Measurements from ENCODE around the gene MSANTD2. TPM values are rescaled to one million over a fixed set of nuclear protein-coding genes. Genes with fewer than 3 reads are reported as not detected.
"Not testable (repeated sequence)": the region's sequence is repeated elsewhere in the genome, so short reads cannot be mapped to it uniquely, and the experiment has no call there.

MSANTD2 gene
- total RNA-seq, 2 experiments from 2014 or later, result 9.1 to 10.2 TPM

- Mint-ChIP-seq H3K27me3 (ENCODE audit: low read depth) (no peaks in the 10 kb centered on the region), H3K4me1 (ENCODE audit: low read depth) (peaks cover 40% of the 10 kb centered on the region), H3K9me3 (ENCODE audit: insufficient read depth) (no peaks in the 10 kb centered on the region), H3K27ac (no peak overlapping the region), H3K4me3 (no peak overlapping the region), H3K36me3 (ENCODE audit: low read depth) (peaks cover 6% of the 10 kb centered on the region)
- DNase-seq, result no peak
- ChIA-PET CTCF (interaction anchor here (1.0 to 3.9 kb wide), 4 partner anchors 33 to 328 kb away, joined by 3 to 28 read pairs (median 4); partner anchors contain the start of gene ESAM), POLR2A (no interaction called here)
- no peak for ATAC-seq
Observed at GRCh38 chr11:124796312-124796711, 3.9 kb downstream of the MSANTD2 start.

GRCh38 chr11:124793466-124794278 is 6.5 kb downstream of the MSANTD2 start:
- DNase-seq (peak; percentile 44), ATAC-seq (peak; percentile 64)
- no peak overlapping the region for H3K27ac Mint-ChIP-seq
- ChIA-PET POLR2A (no interaction called here), CTCF (interaction anchor here (0.5 to 3.4 kb wide), 33 partner anchors 9 to 171 kb away, joined by 3 to 31 read pairs (median 4); partner anchors contain the start of genes SIAE, SPA17 and TBRG1)
- no peaks in the 10 kb centered on the region for H3K9me3 Mint-ChIP-seq (ENCODE audit: insufficient read depth)
- no peak overlapping the region for H3K4me3 Mint-ChIP-seq
- H3K4me1 Mint-ChIP-seq (ENCODE audit: low read depth), result peaks cover 34% of the 10 kb centered on the region
- peaks cover 4% of the 10 kb centered on the region for H3K36me3 Mint-ChIP-seq (ENCODE audit: low read depth)
- no peaks in the 10 kb centered on the region for H3K27me3 Mint-ChIP-seq (ENCODE audit: low read depth)

DNA sequence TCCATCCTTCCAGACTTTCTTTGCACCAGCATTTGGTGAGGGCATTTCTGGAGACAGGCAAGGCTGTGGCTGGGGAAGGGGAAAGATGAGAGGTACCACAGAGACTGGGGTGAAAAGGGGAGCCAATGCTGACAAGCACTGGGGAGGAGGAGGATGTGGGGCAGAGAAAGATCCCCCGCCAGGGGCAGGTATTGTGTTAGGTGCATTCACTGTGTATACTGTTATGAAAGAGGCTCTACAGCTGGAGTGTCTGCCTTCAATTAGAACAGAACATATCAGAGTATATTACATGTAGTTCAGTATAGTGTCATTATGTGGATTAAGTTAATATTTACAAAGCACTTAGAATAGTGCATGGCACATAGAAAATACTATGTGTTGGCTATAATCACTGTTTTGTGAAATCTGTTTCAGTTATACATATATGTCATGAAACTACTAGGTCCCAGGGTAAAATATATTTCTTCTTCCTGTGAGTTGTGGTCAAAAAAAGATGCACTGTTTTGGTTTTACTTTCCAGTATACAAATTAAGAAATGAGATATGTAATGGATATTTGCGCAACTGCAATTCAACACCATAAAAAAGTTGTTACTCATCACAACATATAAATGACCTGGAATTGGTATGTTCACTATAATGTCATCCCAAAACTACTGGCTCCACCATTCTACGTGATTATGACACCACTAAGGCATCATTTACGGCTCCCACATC is 8.4 kb downstream of the MSANTD2 start:
- Mint-ChIP-seq H3K27ac (no peak overlapping the region), H3K27me3 (ENCODE audit: low read depth) (no peaks in the 10 kb centered on the region), H3K36me3 (ENCODE audit: low read depth) (no peaks in the 10 kb centered on the region), H3K4me1 (ENCODE audit: low read depth) (peaks cover 25% of the 10 kb centered on the region), H3K9me3 (ENCODE audit: insufficient read depth) (no peaks in the 10 kb centered on the region), H3K4me3 (no peak overlapping the region)
- CTCF ChIA-PET, result interaction anchor here (0.9 to 3.6 kb wide), 8 partner anchors 9 to 45 kb away, joined by 3 to 22 read pairs (median 18); no protein-coding TSS in a partner anchor
- DNase-seq (no peak), ATAC-seq (peak; percentile 30)
- POLR2A ChIA-PET, result interaction anchor here (1.2 kb wide), 1 partner anchor 8 kb away, joined by 3 read pairs; the partner anchor contains the start of gene MSANTD2

DNA sequence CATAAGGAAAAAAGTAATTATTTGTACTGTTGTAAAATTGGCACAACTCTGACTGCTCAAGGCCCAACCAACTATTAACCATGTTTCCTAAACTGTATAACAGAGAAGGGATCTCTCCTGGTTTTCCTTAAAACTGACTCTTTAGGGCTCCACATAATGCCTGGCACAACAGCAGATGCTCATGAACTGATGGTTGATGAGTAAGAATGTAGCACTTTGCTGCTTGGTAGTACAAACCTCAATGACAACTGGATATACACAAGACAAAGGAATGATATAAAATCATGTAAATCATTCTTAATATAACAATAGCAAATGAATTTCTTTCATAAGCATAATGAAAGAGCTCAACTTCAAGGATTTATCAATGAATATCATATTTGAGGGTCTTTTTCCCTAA is 11.7 kb downstream of the MSANTD2 start:
- CTCF ChIA-PET, result interaction anchor here (1.0 to 3.6 kb wide), 2 partner anchors 25 to 119 kb away, joined by 3 to 17 read pairs; no protein-coding TSS in a partner anchor
- no peak overlapping the region for H3K4me3 Mint-ChIP-seq
- peaks cover 25% of the 10 kb centered on the region for H3K4me1 Mint-ChIP-seq (ENCODE audit: low read depth)
- no peaks in the 10 kb centered on the region for H3K36me3 Mint-ChIP-seq (ENCODE audit: low read depth)
- POLR2A ChIA-PET, result no interaction called here
- ATAC-seq, result no peak
- no peaks in the 10 kb centered on the region for H3K27me3 Mint-ChIP-seq (ENCODE audit: low read depth)
- no peak overlapping the region for H3K27ac Mint-ChIP-seq
- no peak for DNase-seq
- H3K9me3 Mint-ChIP-seq (ENCODE audit: insufficient read depth), result no peaks in the 10 kb centered on the region

GRCh38 chr11:124784051-124784450 is 16.2 kb downstream of the MSANTD2 start:
- no peak for ATAC-seq
- Mint-ChIP-seq H3K4me1 (ENCODE audit: low read depth) (no peaks in the 10 kb centered on the region), H3K9me3 (ENCODE audit: insufficient read depth) (no peaks in the 10 kb centered on the region), H3K27ac (no peak overlapping the region), H3K27me3 (ENCODE audit: low read depth) (no peaks in the 10 kb centered on the region), H3K4me3 (no peak overlapping the region), H3K36me3 (ENCODE audit: low read depth) (no peaks in the 10 kb centered on the region)
- CTCF ChIA-PET, result interaction anchor here (3.7 kb wide), 1 partner anchor 9 kb away, joined by 18 read pairs; no protein-coding TSS in a partner anchor
- POLR2A ChIA-PET, result no interaction called here
- no peak for DNase-seq

DNA sequence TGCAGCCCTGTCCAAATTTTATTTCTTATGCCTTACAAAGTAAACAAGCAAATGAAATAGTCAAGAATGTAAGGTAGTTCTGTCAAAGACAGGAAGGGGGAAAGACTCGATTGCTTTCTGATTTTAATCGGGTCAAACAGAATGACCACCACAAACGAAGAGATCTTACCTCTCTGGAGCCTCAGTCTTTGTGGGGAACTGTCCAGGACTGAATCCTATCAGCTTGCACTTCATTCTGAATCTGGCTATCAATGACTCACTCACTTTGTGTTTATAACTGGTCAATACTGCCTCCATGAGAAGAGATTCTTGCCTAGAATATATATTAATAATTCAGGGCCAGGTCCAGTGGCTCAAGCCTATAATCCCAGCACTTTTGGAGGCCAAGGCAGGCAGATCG is 17.2 kb downstream of the MSANTD2 start:
- no peak overlapping the region for H3K27ac Mint-ChIP-seq
- H3K27me3 Mint-ChIP-seq (ENCODE audit: low read depth), result no peaks in the 10 kb centered on the region
- H3K9me3 Mint-ChIP-seq (ENCODE audit: insufficient read depth), result no peaks in the 10 kb centered on the region
- peaks cover 8% of the 10 kb centered on the region for H3K4me1 Mint-ChIP-seq (ENCODE audit: low read depth)
- H3K4me3 Mint-ChIP-seq, result no peak overlapping the region
- POLR2A ChIA-PET, result no interaction called here
- H3K36me3 Mint-ChIP-seq (ENCODE audit: low read depth), result peaks cover 5% of the 10 kb centered on the region
- CTCF ChIA-PET, result interaction anchor here (1.0 to 3.7 kb wide), 2 partner anchors 10 to 19 kb away, joined by 3 to 18 read pairs; no protein-coding TSS in a partner anchor
- ATAC-seq, result no peak
- DNase-seq, result no peak

DNA sequence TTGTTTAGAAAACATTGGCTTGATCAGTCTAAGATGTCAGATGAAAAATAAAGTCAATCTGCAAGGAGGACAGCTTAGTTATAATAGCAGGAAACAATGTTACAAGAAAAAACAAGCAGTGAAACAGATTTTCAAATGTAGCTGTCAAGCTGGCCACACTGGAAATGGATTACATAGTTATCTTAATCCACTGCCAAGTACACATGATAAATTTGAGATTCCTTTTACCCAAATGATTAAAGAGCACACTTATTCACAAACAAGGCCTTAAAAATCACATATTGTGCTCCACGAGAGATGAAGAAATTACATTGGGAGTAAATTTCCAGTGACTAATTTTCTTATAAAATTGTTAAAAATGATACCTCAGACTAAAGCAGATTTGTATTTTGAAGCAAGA is 20.6 kb downstream of the MSANTD2 start:
- ChIA-PET POLR2A (interaction anchor here (0.6 kb wide), 1 partner anchor 1496 kb away, joined by 7 read pairs; no protein-coding TSS in a partner anchor), CTCF (interaction anchor here (1.1 to 4.1 kb wide), 7 partner anchors 14 to 125 kb away, joined by 3 to 25 read pairs (median 4); partner anchors contain the start of gene MSANTD2)
- ATAC-seq (no peak), DNase-seq (no peak)
- Mint-ChIP-seq H3K27ac (no peak overlapping the region), H3K27me3 (ENCODE audit: low read depth) (no peaks in the 10 kb centered on the region), H3K9me3 (ENCODE audit: insufficient read depth) (no peaks in the 10 kb centered on the region), H3K4me1 (ENCODE audit: low read depth) (peaks cover 23% of the 10 kb centered on the region), H3K36me3 (ENCODE audit: low read depth) (peaks cover 14% of the 10 kb centered on the region), H3K4me3 (no peak overlapping the region)

- peaks cover 23% of the 10 kb centered on the region for H3K4me1 Mint-ChIP-seq (ENCODE audit: low read depth)
- CTCF ChIA-PET, result interaction anchor here (0.9 to 4.1 kb wide), 5 partner anchors 15 to 32 kb away, joined by 3 to 25 read pairs (median 3); no protein-coding TSS in a partner anchor
Observed at GRCh38 chr11:124778281-124778680, 21.9 kb downstream of the MSANTD2 start.

GRCh38 chr11:124776865-124777645 is 23.2 kb downstream of the MSANTD2 start:
- CTCF ChIA-PET, result interaction anchor here (0.9 to 4.1 kb wide), 3 partner anchors 13 to 20 kb away, joined by 3 to 25 read pairs (median 3); no protein-coding TSS in a partner anchor
- DNase-seq, result no peak

More at GRCh38 chr11:124778281-124778680, 21.9 kb downstream of the MSANTD2 start:
- H3K9me3 Mint-ChIP-seq (ENCODE audit: insufficient read depth), result no peaks in the 10 kb centered on the region
- H3K27me3 Mint-ChIP-seq (ENCODE audit: low read depth), result no peaks in the 10 kb centered on the region
- DNase-seq (no peak), ATAC-seq (no peak)
- no peak overlapping the region for H3K27ac Mint-ChIP-seq
- POLR2A ChIA-PET, result no interaction called here
- peaks cover 14% of the 10 kb centered on the region for H3K36me3 Mint-ChIP-seq (ENCODE audit: low read depth)
- no peak overlapping the region for H3K4me3 Mint-ChIP-seq

GRCh38 chr11:124770959-124771358 is 29.2 kb downstream of the MSANTD2 start:
- H3K9me3 Mint-ChIP-seq (ENCODE audit: insufficient read depth); H3K4me3 Mint-ChIP-seq; H3K27ac Mint-ChIP-seq; DNase-seq; POLR2A ChIA-PET; ATAC-seq; H3K4me1 Mint-ChIP-seq (ENCODE audit: low read depth); H3K27me3 Mint-ChIP-seq (ENCODE audit: low read depth); H3K36me3 Mint-ChIP-seq (ENCODE audit: low read depth): not testable (repeated sequence)
- CTCF ChIA-PET, result interaction anchor here (1.5 to 4.7 kb wide), 2 partner anchors 23 to 66 kb away, joined by 3 to 18 read pairs; no protein-coding TSS in a partner anchor

More at GRCh38 chr11:124776865-124777645, 23.2 kb downstream of the MSANTD2 start:
- Mint-ChIP-seq H3K9me3 (ENCODE audit: insufficient read depth) (no peaks in the 10 kb centered on the region), H3K27me3 (ENCODE audit: low read depth) (no peaks in the 10 kb centered on the region), H3K36me3 (ENCODE audit: low read depth) (peaks cover 14% of the 10 kb centered on the region), H3K4me3 (no peak overlapping the region), H3K27ac (no peak overlapping the region), H3K4me1 (ENCODE audit: low read depth) (peaks cover 23% of the 10 kb centered on the region)
- ATAC-seq, result peak; percentile 49
- POLR2A ChIA-PET, result interaction anchor here (0.5 kb wide), 1 partner anchor 101 kb away, joined by 3 read pairs; no protein-coding TSS in a partner anchor
